Mononuclear cell (primary cell): ENCODE data around the gene XRCC5. TPM values are rescaled to one million over a fixed set of nuclear protein-coding genes. Genes with fewer than 3 reads are reported as not detected.

Experiments used
- H3K27me3 ChIP-seq: 2 replicates; pipeline ENCODE4 v1.6.0; 2011; ENCODE audit warnings: low read length, control low read depth; ENCODE audit not compliant: insufficient read depth
- H3K4me1 ChIP-seq: 2 replicates; pipeline ENCODE4 v1.5.1; 2011; ENCODE audit warnings: mild to moderate bottlenecking, low read length, control low read depth; ENCODE audit not compliant: insufficient read depth
- H3K4me3 ChIP-seq: 2 replicates; pipeline ENCODE4 v1.5.1; 2011; ENCODE audit warnings: mild to moderate bottlenecking, low read length, moderate library complexity
- H3K9me3 ChIP-seq: 2 replicates; pipeline ENCODE4 v1.5.1; 2011; ENCODE audit warnings: low read depth, mild to moderate bottlenecking, control low read depth, low read length
- total RNA-seq: library from RNA; depleted of rRNA; stranded (reverse); fragments of >200 nt; gene quantifications from one replicate; pipeline ENCODE4 v1.2.3, GENCODE V29; 2012

The XRCC5 gene
- total RNA-seq, 1 donor, result 132 TPM

GRCh38 chr2:216231867-216232266 lies 122.7 kb downstream of the XRCC5 start:
- no peaks in the 10 kb centered on the region for H3K4me1 ChIP-seq
- H3K27me3 ChIP-seq, result no peaks in the 10 kb centered on the region
- no peak overlapping the region for H3K4me3 ChIP-seq
- peaks cover 5% of the 10 kb centered on the region for H3K9me3 ChIP-seq

DNA sequence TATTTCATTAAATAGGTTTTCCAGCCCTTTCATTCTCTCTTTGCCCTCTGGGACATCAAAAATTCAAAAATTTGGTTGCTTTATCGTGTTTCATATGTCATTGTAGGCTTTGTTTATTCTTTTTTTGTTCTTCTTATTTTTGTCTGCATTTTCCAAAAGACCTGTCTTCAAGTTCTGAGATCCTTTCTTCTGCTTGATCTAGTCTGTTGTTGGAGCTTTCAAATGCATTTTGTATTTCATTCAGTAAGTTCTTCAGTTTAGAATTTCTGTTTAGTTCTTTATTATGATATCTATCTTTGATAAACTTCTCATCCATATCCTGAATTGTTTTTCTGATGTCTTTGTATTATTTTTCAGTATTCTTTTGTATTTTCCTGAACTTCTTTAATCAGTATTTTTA lies 123.6 kb downstream of the XRCC5 start:
- Histone ChIP-seq H3K27me3 (no peaks in the 10 kb centered on the region), H3K4me3 (no peak overlapping the region), H3K4me1 (no peaks in the 10 kb centered on the region), H3K9me3 (peaks cover 5% of the 10 kb centered on the region)

DNA sequence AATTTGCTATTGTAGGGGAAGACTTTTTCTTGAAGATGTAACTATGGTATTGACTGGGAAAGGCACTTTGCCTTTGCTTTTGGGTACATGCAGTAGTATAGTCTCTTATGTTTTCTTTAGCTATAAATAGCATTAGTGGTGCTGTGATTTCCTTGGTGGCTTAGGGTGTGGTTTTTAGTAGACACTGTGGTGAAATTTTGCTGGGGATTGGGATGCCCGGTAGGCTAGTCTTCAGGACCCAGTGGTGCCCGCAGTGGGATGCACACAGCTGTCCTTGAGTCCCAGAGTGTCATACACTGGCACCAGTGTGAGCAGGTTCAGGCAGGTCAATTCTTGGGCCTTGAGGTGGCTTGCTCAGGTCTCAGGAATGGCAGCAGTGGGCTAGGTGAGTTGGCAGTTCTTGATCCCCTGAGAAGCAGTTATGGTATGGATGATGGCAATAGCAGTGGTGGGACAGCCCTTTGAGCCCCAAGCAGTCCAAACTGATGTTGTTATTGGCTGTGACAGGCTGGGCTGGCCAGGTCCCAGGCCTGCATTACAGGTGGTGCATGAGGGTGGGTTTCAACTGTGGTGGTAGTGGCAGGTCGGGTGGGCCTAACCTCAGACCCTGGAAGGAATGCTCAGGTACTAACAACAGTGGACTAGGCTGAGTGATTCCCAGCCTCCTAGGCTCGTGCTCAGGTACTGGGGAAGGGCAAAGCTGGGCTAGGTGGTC lies 124.3 kb downstream of the XRCC5 start:
- Histone ChIP-seq H3K27me3 (no peaks in the 10 kb centered on the region), H3K4me1 (no peaks in the 10 kb centered on the region), H3K9me3 (peaks cover 5% of the 10 kb centered on the region), H3K4me3 (no peak overlapping the region)

GRCh38 chr2:216234106-216234505 lies 125.0 kb downstream of the XRCC5 start:
- H3K27me3 ChIP-seq, result no peaks in the 10 kb centered on the region
- peaks cover 5% of the 10 kb centered on the region for H3K9me3 ChIP-seq
- H3K4me3 ChIP-seq, result no peak overlapping the region
- H3K4me1 ChIP-seq, result no peaks in the 10 kb centered on the region

DNA sequence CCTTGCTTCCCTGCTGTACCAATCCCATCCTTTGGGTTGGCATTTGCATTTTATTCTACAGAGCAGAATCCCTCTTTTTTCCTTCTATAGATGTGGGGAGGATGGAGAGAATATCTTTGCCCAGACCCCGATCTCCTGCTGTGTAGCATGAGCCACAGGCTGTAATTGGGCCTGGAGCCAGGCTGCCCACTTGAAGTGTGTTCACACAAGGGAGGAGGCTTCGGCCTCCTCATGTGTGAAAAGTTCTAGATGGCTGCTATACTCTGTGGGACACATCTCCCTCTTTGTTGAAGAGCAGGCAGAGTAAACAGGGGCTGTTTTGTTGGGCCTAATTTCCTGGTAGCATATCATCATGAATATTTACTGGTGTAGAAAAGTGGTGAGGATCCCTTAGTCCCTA lies 126.3 kb downstream of the XRCC5 start:
- no peak overlapping the region for H3K4me3 ChIP-seq
- H3K27me3 ChIP-seq, result no peaks in the 10 kb centered on the region
- no peaks in the 10 kb centered on the region for H3K4me1 ChIP-seq
- peaks cover 5% of the 10 kb centered on the region for H3K9me3 ChIP-seq

DNA sequence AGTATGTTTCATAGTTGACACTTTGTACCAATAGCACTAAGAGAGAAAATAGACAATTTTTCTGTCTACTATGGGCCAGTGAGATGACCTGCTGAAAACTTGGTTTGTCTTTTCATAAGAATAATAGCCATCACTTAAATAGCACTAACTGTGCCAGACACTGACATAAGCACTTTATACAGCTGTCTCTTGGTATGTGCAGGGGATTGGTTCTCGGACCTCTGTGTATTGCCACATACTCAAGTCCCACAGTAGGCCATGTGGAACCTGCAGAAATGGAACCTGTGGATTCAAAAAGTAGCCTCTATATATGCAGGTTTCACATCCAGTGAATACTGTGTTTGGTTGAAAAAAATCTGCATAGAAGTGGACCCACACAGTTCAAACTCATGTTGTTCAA lies 126.7 kb downstream of the XRCC5 start:
- Histone ChIP-seq H3K4me3 (no peak overlapping the region), H3K27me3 (no peaks in the 10 kb centered on the region), H3K9me3 (peaks cover 5% of the 10 kb centered on the region), H3K4me1 (no peaks in the 10 kb centered on the region)

GRCh38 chr2:216236486-216236885 lies 127.3 kb downstream of the XRCC5 start:
- Histone ChIP-seq H3K9me3 (peaks cover 5% of the 10 kb centered on the region), H3K27me3 (no peaks in the 10 kb centered on the region), H3K4me3 (no peak overlapping the region), H3K4me1 (no peaks in the 10 kb centered on the region)

DNA sequence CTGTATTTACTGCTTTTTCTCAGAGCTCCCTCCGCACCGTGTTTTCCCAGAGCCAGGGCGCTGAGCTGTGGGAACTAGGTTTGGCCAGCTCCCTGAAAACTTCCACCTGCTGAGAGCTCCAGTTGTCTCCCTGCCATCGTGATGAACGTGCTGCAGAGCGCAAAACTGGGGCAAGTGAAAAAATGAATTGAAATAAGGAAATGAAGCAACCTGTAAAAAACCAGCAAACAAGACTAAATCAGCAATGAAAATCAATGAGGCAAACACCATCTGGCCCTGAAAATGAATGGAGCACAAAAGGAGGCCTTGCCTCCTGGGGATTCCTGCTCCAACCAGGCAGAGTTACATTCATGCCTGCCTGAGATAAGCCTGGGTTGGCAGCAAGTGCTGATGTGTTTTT lies 133.2 kb downstream of the XRCC5 start:
- Histone ChIP-seq H3K27me3 (no peaks in the 10 kb centered on the region), H3K4me3 (no peak overlapping the region), H3K9me3 (no peaks in the 10 kb centered on the region), H3K4me1 (no peaks in the 10 kb centered on the region)

DNA sequence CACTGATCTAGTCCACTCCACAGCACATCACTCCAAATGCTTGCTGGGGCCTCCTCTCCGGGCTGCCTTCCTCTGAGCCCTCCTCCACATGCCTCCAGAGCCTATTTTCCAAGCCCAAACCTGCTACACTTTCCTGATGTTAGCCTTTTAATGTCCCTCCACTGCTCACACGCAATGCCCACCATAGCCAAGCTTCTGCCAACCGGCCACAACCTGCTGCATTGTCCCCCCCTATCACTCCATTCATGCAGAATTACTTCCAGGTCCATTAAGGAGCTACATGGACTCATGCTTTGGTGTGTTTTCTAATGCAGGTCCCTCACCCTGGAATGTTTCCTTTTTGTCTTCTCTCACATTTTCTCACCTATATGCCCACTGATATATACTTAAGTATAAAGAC lies 133.9 kb downstream of the XRCC5 start:
- no peaks in the 10 kb centered on the region for H3K9me3 ChIP-seq
- H3K4me3 ChIP-seq, result no peak overlapping the region
- no peaks in the 10 kb centered on the region for H3K4me1 ChIP-seq
- no peaks in the 10 kb centered on the region for H3K27me3 ChIP-seq

GRCh38 chr2:216245391-216245975 lies 136.3 kb downstream of the XRCC5 start:
- no peaks in the 10 kb centered on the region for H3K4me1 ChIP-seq
- no peaks in the 10 kb centered on the region for H3K9me3 ChIP-seq
- no peaks in the 10 kb centered on the region for H3K27me3 ChIP-seq
- H3K4me3 ChIP-seq, result no peak overlapping the region

DNA sequence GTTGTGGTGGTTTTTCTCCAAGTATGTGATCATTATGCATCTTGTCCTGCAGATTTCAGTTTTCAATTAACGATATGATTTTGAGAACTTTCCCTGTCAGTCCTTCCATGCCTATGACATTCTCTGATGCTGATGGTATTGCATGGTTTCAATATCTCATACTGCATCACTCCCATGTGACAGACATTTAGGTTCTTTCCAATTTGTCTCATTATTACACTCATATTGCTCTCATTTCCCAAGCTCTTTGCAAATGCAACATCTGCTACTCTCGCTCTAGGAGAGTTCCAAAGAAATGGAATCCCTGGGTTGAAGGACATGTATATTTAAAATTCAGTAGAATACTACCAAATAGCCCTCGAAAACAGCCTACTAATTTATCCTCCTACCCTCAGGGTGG lies 137.6 kb downstream of the XRCC5 start:
- no peak overlapping the region for H3K4me3 ChIP-seq
- H3K4me1 ChIP-seq, result no peaks in the 10 kb centered on the region
- H3K9me3 ChIP-seq, result no peaks in the 10 kb centered on the region
- no peaks in the 10 kb centered on the region for H3K27me3 ChIP-seq

Other genes starting within 250 kb of the XRCC5 start
- gene MREG, start 95.8 kb upstream of the XRCC5 start, total RNA-seq, result 1.9 TPM
- gene PECR, start 27.5 kb upstream of the XRCC5 start, total RNA-seq, result 8.1 TPM
- 0.42 TPM for gene TMEM169, start 27.4 kb upstream of the XRCC5 start, total RNA-seq